Ovary (tissue), 9 donors: ENCODE data around the gene SMYD1. TPM values are rescaled to one million over a fixed set of nuclear protein-coding genes. Genes with fewer than 3 reads are reported as not detected.

Experiments
- DNase-seq, 5 donors: peaks; one replicate each; pipeline ENCODE4 v3.0.0-alpha.2; 2019 to 2020
- H3K27ac ChIP-seq, 2 donors: fragments of 200-600 bp; one replicate each; pipeline versions ENCODE4 v1.5.1 to v1.8.0; 2019 to 2022
- H3K27me3 ChIP-seq: fragments of 200-600 bp; one replicate; pipeline ENCODE4 v1.8.0; 2022
- H3K36me3 ChIP-seq: fragments of 200-600 bp; sonication (generic); one replicate; pipeline ENCODE4 v1.5.1; 2019
- H3K4me1 ChIP-seq: one replicate; pipeline ENCODE4 v1.8.1; 2013; ENCODE audit warnings: mild to moderate bottlenecking, moderate library complexity; ENCODE audit not compliant: insufficient read depth
- H3K4me3 ChIP-seq: fragments of 200-600 bp; sonication (generic); one replicate; pipeline ENCODE4 v1.5.1; 2017
- H3K9me3 ChIP-seq, 2 donors: fragments of 200-600 bp in 1 of 2; sonication (generic) in 1 of 2; one replicate each; pipeline versions ENCODE4 v1.5.1 to v1.8.1; 2013 to 2019; ENCODE audit warnings: mild to moderate bottlenecking in 1 of 2, moderate library complexity in 1 of 2
- EP300 ChIP-seq: sonication (generic); formaldehyde crosslinking; IDR thresholded peaks from one replicate; pipeline ENCODE4 v1.6.1; 2017; ENCODE audit warnings: antibody characterized with exemption
- POLR2A ChIP-seq: fragments of 450-650 bp; IDR thresholded peaks from one replicate; pipeline ENCODE4 v1.6.1; 2017; ENCODE audit warnings: antibody characterized with exemption, mild to moderate bottlenecking, moderate library complexity
- WGBS, 3 donors: extraction: QIAGEN DNeasy Blood & Tissue Kit in 1 of 3; methylation state at CpG; one replicate each; pipeline versions ENCODE4 v1.1.5 to v1.1.7; 2013 to 2017; 5-methylcytosine and 5-hydroxymethylcytosine counted together
- intact Hi-C, 4 donors: fragments of 100-400 bp; cut with DNase I; formaldehyde crosslinking; loops; one replicate each; pipeline versions ENCODE4 v1.11.0 to v1.15.1; 2022 to 2023
- polyA plus RNA-seq, 2 donors: library from polyadenylated mRNA; stranded (reverse); fragments of 200-250 nt in 1 of 2; fragments of 350-450 nt in 1 of 2; fragmentation: Illumina TruSeq in 1 of 2; extraction: RNeasy Lipid Tissue Mini Kit (QIAGEN cat#74804) in 1 of 2; gene quantifications; one replicate each; pipeline ENCODE4 v1.2.3, GENCODE V29; 2013 to 2014
- total RNA-seq, 7 donors: library from RNA; depleted of rRNA in 2 of 7; stranded (reverse); fragments of >200 nt in 2 of 7; fragmentation: NEBNext Ultra II Directional in 3 of 7; extraction: Animal tissue kit (Norgen Biotek cat#: 25700) in 3 of 7; gene quantifications; one replicate each; pipeline versions ENCODE4 v1.1.0 to v1.2.4, GENCODE V29; 2016 to 2023
- TF ChIP-seq, protein P1 (sequence below), 3 donors: fragments of 450-650 bp in 2 of 3; fragments of 200-600 bp in 1 of 3; IDR thresholded peaks; one replicate each; pipeline versions ENCODE4 v1.5.1 to v1.8.0; 2016 to 2022; ENCODE audit warnings: antibody characterized with exemption in 3 of 3, mild to moderate bottlenecking in 1 of 3
- donor health status: DM: no; HTN: no; CAD: no; lungs with moderate emphysema.
- donor health status: DM: no; HTN: no; CAD: no.
- donor health status: Bipolar disorder and iron deficiency.
- donor health status: DM: yes; HTN: yes; CAD: no.
- donor health status: DM: no; HTN: no; CAD: no.
- donor health status: DM: yes; HTN: yes; CAD: no.

The SMYD1 gene
- total and polyA plus RNA-seq, 9 donors, result 0.05 to 0.10 TPM; not detected in 7

DNA sequence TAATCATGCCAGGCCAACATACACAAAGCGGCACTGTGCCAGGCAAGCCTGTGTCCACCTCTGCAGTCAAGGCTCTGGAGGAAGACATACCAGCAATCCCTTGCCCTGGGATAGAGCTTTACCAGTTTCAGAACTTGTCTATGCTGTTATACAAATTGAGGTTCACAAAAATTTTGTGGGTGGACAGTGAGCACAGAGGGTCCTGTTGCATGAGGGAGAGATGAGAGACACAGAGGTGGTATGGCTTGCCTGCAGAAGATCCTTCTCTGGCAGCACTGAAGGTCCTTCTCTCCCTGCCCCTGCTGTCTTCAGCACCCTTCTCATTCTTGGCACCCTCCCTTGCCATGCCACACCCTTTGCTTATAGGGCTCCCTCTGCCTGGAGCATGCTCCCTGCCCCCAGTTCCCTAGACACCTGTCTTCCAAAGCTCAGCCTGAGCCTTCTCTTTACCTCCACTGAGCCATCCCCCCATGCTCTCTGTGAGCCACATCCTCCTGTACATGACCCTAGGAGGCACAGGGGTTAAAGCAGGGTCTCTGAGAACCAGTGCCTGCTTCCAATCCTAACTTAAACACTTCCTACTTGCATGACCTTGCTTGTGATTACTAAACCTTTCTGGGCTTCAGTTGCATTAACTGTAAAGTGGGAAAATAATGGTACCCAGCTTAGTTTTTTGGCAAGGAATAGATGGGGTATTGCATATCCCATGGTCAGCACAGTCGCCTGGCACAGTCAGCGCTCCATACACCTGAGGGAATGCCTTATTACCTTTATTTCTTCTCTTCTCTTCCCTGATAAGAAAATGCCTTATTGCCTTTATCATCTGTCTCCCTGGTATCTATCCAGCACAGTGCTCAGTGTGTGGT is 59.4 kb downstream of the SMYD1 start:
- intact Hi-C loops, result no loop called here
- Histone ChIP-seq H3K4me1 (no peaks in the 10 kb centered on the region), H3K9me3 (no peaks in the 10 kb centered on the region), H3K36me3 (no peaks in the 10 kb centered on the region), H3K4me3 (no peak overlapping the region), H3K27me3 (no peaks in the 10 kb centered on the region), H3K27ac (no peak overlapping the region)
- 81 to 96% (median 86%) methylated on average over 3 of the region's 3 CpGs for WGBS, 3 donors
- no peak for DNase-seq
- TF ChIP-seq EP300, result no peak

DNA sequence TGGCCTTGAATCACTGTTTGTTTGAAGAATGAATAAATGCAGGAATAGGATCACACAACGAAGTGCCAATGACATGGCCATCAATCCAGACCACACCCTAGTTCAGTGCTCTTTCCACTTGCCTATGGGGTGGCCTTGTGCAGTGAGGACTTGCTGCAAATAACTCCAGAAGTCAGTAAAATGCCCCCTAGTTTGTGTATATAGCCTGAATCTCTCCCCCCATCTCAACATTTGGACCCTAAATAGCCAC is 59.9 kb downstream of the SMYD1 start:
- H3K4me3 ChIP-seq, result no peak overlapping the region
- H3K27ac ChIP-seq, result no peak overlapping the region
- TF ChIP-seq POLR2A (no peak), EP300 (no peak)
- TF ChIP-seq, protein P1, sequence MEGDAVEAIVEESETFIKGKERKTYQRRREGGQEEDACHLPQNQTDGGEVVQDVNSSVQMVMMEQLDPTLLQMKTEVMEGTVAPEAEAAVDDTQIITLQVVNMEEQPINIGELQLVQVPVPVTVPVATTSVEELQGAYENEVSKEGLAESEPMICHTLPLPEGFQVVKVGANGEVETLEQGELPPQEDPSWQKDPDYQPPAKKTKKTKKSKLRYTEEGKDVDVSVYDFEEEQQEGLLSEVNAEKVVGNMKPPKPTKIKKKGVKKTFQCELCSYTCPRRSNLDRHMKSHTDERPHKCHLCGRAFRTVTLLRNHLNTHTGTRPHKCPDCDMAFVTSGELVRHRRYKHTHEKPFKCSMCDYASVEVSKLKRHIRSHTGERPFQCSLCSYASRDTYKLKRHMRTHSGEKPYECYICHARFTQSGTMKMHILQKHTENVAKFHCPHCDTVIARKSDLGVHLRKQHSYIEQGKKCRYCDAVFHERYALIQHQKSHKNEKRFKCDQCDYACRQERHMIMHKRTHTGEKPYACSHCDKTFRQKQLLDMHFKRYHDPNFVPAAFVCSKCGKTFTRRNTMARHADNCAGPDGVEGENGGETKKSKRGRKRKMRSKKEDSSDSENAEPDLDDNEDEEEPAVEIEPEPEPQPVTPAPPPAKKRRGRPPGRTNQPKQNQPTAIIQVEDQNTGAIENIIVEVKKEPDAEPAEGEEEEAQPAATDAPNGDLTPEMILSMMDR (IDR thresholded peaks at IDR 0.05), result no peak
- intact Hi-C loops, result no loop called here
- no peak for DNase-seq
- no peaks in the 10 kb centered on the region for H3K27me3 ChIP-seq
- WGBS, 3 donors, result 18 to 39% (median 27%) methylated on average over 1 of the region's 1 CpG
- no peaks in the 10 kb centered on the region for H3K4me1 ChIP-seq
- no peaks in the 10 kb centered on the region for H3K9me3 ChIP-seq
- H3K36me3 ChIP-seq, result no peaks in the 10 kb centered on the region

DNA sequence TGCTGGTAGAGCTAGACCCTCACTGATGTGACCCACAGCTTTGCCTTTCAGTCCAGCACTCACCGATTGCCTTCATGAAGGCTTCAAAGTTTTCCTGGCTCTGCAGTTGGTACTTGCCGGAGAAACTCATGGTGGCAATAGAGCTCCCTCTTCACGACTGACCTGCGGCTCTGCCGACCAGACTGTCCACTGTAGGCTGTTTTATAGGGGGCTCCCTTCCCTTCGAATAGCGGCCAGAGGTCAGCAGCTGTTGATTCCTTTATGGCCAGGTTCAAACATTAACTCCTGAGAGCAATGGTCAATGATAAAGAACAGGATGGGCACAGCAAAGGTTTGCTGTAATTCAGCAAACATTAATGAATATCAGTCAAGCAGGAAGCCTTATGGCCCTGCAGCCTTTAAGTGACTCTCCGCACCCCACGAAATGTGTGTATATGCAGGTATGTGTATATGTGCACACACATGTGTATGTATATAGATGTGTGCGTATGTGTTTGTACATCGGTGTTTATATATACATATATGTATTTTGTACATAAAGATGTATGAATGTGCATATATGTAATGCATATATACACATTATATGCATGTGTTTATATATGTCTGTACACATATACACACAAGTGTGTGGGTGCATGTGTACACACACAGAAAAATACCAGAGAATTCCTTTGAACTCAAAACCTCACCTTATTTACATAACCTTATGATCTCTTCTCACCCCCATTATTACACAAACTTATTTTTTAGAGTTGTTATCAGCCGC is 60.4 kb downstream of the SMYD1 start, which contains the start of gene FABP1:
TSS of gene FABP1 (minus strand) at position 175 of the 766 bp plus-strand sequence. CDS start at position 130, 45 bp downstream.
- Histone ChIP-seq H3K4me3 (no peak within 1 kb of the TSS), H3K36me3 (no peaks in the 10 kb centered on the region), H3K27me3 (no peaks in the 10 kb centered on the region), H3K27ac (no peak within 1 kb of the TSS), H3K9me3 (no peaks in the 10 kb centered on the region), H3K4me1 (no peaks in the 10 kb centered on the region)
- intact Hi-C loops, result no loop called here
- no peak for DNase-seq
- WGBS, 3 donors, result 55 to 63% (median 57%) methylated on average over 12 of the region's 12 CpGs
- TF ChIP-seq, protein P1 (IDR thresholded peaks at IDR 0.05), result no peak
- TF ChIP-seq POLR2A (no peak), EP300 (no peak)

DNA sequence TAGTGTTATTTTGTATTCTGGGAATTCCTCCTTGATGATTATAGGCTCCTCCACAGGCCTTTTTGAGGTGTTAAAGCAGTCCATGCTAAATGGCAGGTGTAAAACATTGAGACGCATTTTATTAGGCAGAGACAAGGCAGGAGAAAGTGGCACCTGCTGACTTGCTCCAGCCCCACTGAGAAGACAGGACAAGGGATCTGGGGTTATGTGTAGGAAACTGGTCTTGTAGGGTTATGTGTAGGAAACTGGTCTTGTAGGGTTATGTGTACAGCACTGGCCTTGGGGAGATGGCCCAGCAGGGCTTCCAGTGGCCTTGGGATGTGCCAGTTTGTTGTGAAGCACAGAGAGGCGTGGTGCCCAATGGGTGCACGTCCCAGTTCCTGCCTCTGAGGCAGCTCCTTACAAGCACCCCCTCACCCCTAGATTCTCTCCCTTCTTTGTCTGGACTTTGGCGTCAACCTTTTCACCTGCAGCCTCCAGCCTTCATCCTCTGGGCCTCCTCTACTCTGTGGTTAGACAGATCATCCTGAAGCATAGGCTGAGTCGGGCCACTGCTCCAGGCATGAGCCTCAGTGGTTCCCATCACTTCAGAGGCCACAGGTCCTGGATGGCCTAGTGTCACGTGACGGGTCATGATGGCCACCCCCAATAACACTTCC is 61.2 kb downstream of the SMYD1 start:
- Histone ChIP-seq H3K4me1 (no peaks in the 10 kb centered on the region), H3K36me3 (no peaks in the 10 kb centered on the region), H3K27ac (no peak overlapping the region), H3K4me3 (no peak overlapping the region), H3K9me3 (no peaks in the 10 kb centered on the region), H3K27me3 (no peaks in the 10 kb centered on the region)
- intact Hi-C loops, result no loop called here
- no peak for DNase-seq
- TF ChIP-seq, protein P1 (IDR thresholded peaks at IDR 0.05), result no peak
- no peak for TF ChIP-seq EP300
- no peak for TF ChIP-seq POLR2A
- WGBS, 3 donors, result 78 to 91% (median 90%) methylated on average over 7 of the region's 7 CpGs
